Measurements from ENCODE around the gene AARS1.
"Not testable (repeated sequence)": the region's sequence is repeated elsewhere in the genome, so short reads cannot be mapped to it uniquely, and the experiment has no call there.

AARS1 gene

GRCh38 chr16:70224645-70225044, 64.7 kb downstream of the AARS1 start:
- not testable (repeated sequence) for DNase-seq (ENCODE audit: low read depth in 2 of 2)

- DNase-seq (ENCODE audit: low read depth in 2 of 2), result not testable (repeated sequence)
Observed at GRCh38 chr16:70223971-70224513, 65.3 kb downstream of the AARS1 start.

GRCh38 chr16:70223216-70223615, 66.1 kb downstream of the AARS1 start:
- not testable (repeated sequence) for DNase-seq (ENCODE audit: low read depth in 2 of 2)

GRCh38 chr16:70222574-70222973, 66.7 kb downstream of the AARS1 start:
- not testable (repeated sequence) for DNase-seq (ENCODE audit: low read depth in 2 of 2)

GRCh38 chr16:70218586-70218985, 70.7 kb downstream of the AARS1 start:
- DNase-seq (ENCODE audit: low read depth in 2 of 2), result not testable (repeated sequence)

- not testable (repeated sequence) for DNase-seq (ENCODE audit: low read depth in 2 of 2)
Observed at GRCh38 chr16:70206382-70206781, 82.9 kb downstream of the AARS1 start.

- DNase-seq (ENCODE audit: low read depth in 2 of 2), result not testable (repeated sequence)
Observed at GRCh38 chr16:70204668-70205405, 84.5 kb downstream of the AARS1 start.

GRCh38 chr16:70204010-70204409, 85.3 kb downstream of the AARS1 start:
- not testable (repeated sequence) for DNase-seq (ENCODE audit: low read depth in 2 of 2)

GRCh38 chr16:70203508-70203907, 85.8 kb downstream of the AARS1 start:
- not testable (repeated sequence) for DNase-seq (ENCODE audit: low read depth in 2 of 2)

All from activated CD4-positive, alpha-beta T cell treated with anti-CD3 and anti-CD28 coated beads for 24 hours (primary cell).